ENCODE measurements around the gene NIPAL4. TPM values are rescaled to one million over a fixed set of nuclear protein-coding genes. Genes with fewer than 3 reads are reported as not detected.

NIPAL4 gene
- total RNA-seq, 1 donor from 2014 or later = not detected

GRCh38 chr5:157506981-157507780 is 47.2 kb downstream of the NIPAL4 start:
- Mint-ChIP-seq H3K4me3 (peak overlapping the region; percentile 52), H3K36me3 (peaks cover 16% of the 10 kb centered on the region), H3K27ac (no peak overlapping the region), H3K4me1 (peaks cover 2% of the 10 kb centered on the region), H3K27me3 (ENCODE audit: insufficient read depth, low read depth) (no peaks in the 10 kb centered on the region), H3K9me3 (no peaks in the 10 kb centered on the region)
- Histone ChIP-seq H3K79me2 (ENCODE audit: low read depth) (no peaks in the 10 kb centered on the region), H3K4me2 (no peak overlapping the region), H3K4me3 (no peak overlapping the region), H2AFZ (replicated peaks) (no peak overlapping the region), H3K9me3 (ENCODE audit: low read depth) (no peaks in the 10 kb centered on the region), H3K4me1 (no peaks in the 10 kb centered on the region), H4K20me1 (ENCODE audit: low read depth) (no peaks in the 10 kb centered on the region), H3K36me3 (no peaks in the 10 kb centered on the region), H3F3A (ENCODE audit: low read depth) (no peaks in the 10 kb centered on the region), H3K27me3 (no peaks in the 10 kb centered on the region), H3K9ac (no peak overlapping the region), H3K27ac (no peak overlapping the region)
- DNase-seq (ENCODE audit: low spot score) = no peak
- TF ChIP-seq EZH2phosphoT487 (IDR thresholded peaks at IDR 0.05) = no peak
- TF ChIP-seq EZH2 (IDR thresholded peaks at IDR 0.05) = no peak
- no peak for TF ChIP-seq CTCF (IDR thresholded peaks at IDR 0.05)

DNA sequence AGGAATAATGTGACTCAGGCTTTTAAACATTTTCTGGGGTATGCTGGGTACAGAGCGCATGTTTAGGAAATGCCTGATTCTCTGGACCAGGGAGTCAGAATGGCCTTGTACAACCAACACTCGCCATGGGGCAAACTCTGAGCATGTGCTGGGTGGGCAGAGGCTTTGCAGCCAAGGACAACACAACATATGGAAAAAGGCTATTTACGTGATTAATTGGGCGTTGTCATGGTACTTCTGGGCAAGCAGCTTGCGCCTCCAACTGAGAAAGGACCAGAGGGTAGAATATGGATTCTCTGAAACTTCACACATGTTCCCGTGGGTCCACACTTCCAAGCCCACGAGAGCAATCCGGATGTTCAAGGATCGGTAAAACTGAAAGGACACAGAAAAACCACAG is 49.1 kb downstream of the NIPAL4 start:
- H3K79me2 ChIP-seq (ENCODE audit: low read depth) = no peaks in the 10 kb centered on the region
- no peak overlapping the region for H3K4me3 ChIP-seq
- no peak overlapping the region for H2AFZ ChIP-seq (replicated peaks)
- H3K9ac ChIP-seq = no peak overlapping the region
- no peaks in the 10 kb centered on the region for H3F3A ChIP-seq (ENCODE audit: low read depth)
- H3K36me3 ChIP-seq = no peaks in the 10 kb centered on the region
- Mint-ChIP-seq H3K4me3 (no peak overlapping the region), H3K27me3 (ENCODE audit: insufficient read depth, low read depth) (no peaks in the 10 kb centered on the region), H3K4me1 (peaks cover 6% of the 10 kb centered on the region), H3K36me3 (peaks cover 26% of the 10 kb centered on the region), H3K9me3 (no peaks in the 10 kb centered on the region), H3K27ac (no peak overlapping the region)
- H3K4me2 ChIP-seq = no peak overlapping the region
- H3K27ac ChIP-seq = no peak overlapping the region
- H3K9me3 ChIP-seq (ENCODE audit: low read depth) = no peaks in the 10 kb centered on the region
- no peaks in the 10 kb centered on the region for H3K27me3 ChIP-seq
- DNase-seq (ENCODE audit: low spot score) = no peak
- H3K4me1 ChIP-seq = no peaks in the 10 kb centered on the region
- no peaks in the 10 kb centered on the region for H4K20me1 ChIP-seq (ENCODE audit: low read depth)
- no peak for TF ChIP-seq EZH2 (IDR thresholded peaks at IDR 0.05)
- no peak for TF ChIP-seq EZH2phosphoT487 (IDR thresholded peaks at IDR 0.05)
- TF ChIP-seq CTCF (IDR thresholded peaks at IDR 0.05) = no peak

GRCh38 chr5:157509587-157509986 is 49.6 kb downstream of the NIPAL4 start:
- Histone ChIP-seq H3K27me3 (no peaks in the 10 kb centered on the region), H3K9ac (no peak overlapping the region), H3K79me2 (ENCODE audit: low read depth) (no peaks in the 10 kb centered on the region), H3K36me3 (no peaks in the 10 kb centered on the region), H4K20me1 (ENCODE audit: low read depth) (no peaks in the 10 kb centered on the region), H3K4me2 (no peak overlapping the region), H3K9me3 (ENCODE audit: low read depth) (no peaks in the 10 kb centered on the region), H3K4me1 (no peaks in the 10 kb centered on the region), H3K4me3 (no peak overlapping the region), H2AFZ (replicated peaks) (no peak overlapping the region), H3K27ac (no peak overlapping the region), H3F3A (ENCODE audit: low read depth) (no peaks in the 10 kb centered on the region)
- H3K9me3 Mint-ChIP-seq = no peaks in the 10 kb centered on the region
- H3K4me1 Mint-ChIP-seq = peaks cover 6% of the 10 kb centered on the region
- H3K36me3 Mint-ChIP-seq = peaks cover 26% of the 10 kb centered on the region
- H3K27me3 Mint-ChIP-seq (ENCODE audit: insufficient read depth, low read depth) = no peaks in the 10 kb centered on the region
- H3K27ac Mint-ChIP-seq = no peak overlapping the region
- H3K4me3 Mint-ChIP-seq = no peak overlapping the region
- TF ChIP-seq CTCF (IDR thresholded peaks at IDR 0.05) (no peak), EZH2 (IDR thresholded peaks at IDR 0.05) (no peak), EZH2phosphoT487 (IDR thresholded peaks at IDR 0.05) (no peak)
- no peak for DNase-seq (ENCODE audit: low spot score)

All from neural progenitor cell (in vitro differentiated cells).